NCI-H1694 treated with DMSO at 0.1 percent for 48 hours (cell line): ENCODE results near the gene DYNC1H1.

Experiments
- DNase-seq: peaks from one replicate; lab custom pipeline; 2025; lab: John Stamatoyannopoulos, UW

Gene DYNC1H1

GRCh38 chr14:101964297-101965180, at the start of gene DYNC1H1:
TSS of gene DYNC1H1 (plus strand) at chr14:101964573. CDS start at chr14:101964692, 119 bp downstream.
- peak; percentile 99 for DNase-seq

GRCh38 chr14:101915871-101916815, 48.2 kb upstream of the DYNC1H1 start:
- no peak for DNase-seq

DNA sequence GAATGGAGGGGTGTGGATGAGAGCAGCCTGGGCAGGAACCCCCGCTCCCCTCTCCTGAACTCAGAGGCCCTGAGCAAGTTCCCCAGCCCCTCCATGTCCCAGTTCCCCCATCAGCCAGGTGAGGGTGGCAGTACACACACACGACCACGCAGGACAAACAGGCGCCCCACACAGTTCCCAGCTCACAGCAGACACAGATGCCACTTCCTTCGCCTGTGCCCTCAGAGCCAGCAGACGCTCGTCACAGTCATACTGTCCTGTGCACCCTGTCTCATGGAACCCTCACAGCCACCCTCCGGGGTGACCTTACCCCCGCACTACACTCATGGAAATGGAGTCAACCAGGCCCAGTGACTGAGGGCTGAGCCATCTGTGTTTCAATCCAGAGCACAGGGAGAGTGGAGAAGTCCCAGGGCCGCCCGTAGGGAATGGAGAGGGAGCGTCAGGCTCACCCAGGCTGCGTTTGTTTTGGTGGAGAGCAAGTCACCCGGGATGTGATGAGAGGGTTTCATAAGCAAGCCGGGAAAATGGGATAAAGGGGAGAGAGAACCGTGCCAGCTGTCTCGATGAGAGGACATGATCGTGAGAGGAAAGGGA, 47.5 kb upstream of the DYNC1H1 start:
- DNase-seq = no peak

GRCh38 chr14:101917413-101918017, 46.9 kb upstream of the DYNC1H1 start:
- DNase-seq = no peak

GRCh38 chr14:101918065-101918989, 46.0 kb upstream of the DYNC1H1 start:
- DNase-seq = no peak

DNA sequence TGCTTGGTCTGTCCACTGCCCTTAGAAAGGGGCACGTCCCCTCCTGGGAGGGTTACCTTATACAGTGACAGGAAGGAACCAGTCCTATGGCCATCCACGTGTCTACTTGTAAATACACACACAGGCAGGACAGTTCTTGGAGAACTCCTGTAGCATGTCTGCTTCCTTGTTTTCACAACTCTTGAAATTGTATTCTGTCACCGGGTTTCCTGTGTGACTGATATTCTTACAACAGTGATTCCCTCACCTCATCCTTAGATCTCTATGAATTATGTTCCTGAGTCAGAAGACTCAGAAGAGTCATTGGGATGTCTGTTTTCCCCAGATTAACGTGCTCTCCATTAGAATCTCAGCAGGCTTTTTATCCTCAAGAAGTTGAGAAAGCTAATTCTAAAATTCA, 44.1 kb upstream of the DYNC1H1 start:
- no peak for DNase-seq

GRCh38 chr14:101922866-101923265, 41.5 kb upstream of the DYNC1H1 start:
- no peak for DNase-seq

GRCh38 chr14:101925152-101925551, 39.2 kb upstream of the DYNC1H1 start:
- no peak for DNase-seq

DNA sequence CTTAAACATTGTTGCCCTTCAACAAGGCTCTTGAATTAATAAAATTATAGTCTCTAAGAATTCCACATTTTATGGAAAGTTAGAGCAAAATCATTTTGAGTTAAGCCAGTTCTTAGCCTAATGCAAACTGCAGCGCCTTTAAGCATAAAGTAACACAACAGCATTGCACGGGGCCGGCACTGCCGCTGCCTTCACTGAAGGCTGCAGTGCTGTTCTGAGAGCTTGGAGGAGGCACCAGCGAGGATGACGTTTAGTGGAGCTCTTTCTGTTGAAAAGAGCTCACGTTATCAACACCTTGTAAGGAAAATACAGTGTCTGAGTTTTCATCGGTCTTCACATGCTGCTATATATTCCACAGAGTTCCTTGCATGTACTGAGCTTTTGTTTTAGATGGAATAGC, 38.3 kb upstream of the DYNC1H1 start:
- DNase-seq = no peak

- no peak for DNase-seq
Observed at GRCh38 chr14:101926620-101927019, 37.8 kb upstream of the DYNC1H1 start.

- DNase-seq = no peak
Observed at GRCh38 chr14:101927859-101928258, 36.5 kb upstream of the DYNC1H1 start.

GRCh38 chr14:101928415-101928841, 35.9 kb upstream of the DYNC1H1 start:
- no peak for DNase-seq

DNA sequence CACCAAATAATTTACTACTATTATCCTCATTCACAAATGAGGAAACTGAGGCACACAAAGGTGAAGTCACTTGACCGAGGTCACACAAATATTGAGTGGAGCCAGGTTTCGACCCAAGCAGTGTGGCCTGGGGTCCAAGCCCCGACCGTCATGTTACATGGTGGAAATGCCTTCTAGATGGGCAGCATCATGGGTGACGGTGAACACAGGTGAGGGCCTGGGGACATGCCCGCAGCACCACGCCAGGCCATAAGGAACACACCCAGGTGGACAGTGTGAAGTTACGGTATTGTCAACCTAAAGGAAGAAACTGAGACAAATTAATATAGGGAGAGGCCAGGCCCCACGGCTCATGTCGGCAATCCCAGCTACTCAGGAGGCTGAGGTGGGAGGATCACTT, 35.3 kb upstream of the DYNC1H1 start:
- DNase-seq = no peak

GRCh38 chr14:101929946-101930345, 34.4 kb upstream of the DYNC1H1 start:
- DNase-seq = no peak

DNA sequence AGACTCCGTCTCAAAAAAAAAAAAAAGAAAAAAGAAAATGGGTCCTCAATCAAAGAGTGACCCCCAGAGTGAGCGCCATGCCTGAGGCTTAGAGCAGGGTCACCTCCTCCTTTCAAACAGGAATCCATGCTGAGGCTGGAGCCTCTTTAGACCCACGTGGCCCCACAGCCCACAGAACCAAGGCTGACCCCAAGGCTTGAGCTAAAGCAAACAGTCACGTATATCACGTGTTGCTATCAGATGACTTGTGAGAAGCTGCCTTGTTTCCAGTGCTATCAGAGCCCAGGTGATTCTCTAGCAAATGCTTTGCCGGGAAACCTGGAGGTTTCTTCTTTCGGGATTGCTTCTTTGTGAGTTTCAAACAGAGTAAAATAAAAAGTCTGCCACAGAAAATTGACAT, 31.7 kb upstream of the DYNC1H1 start:
- no peak for DNase-seq

- no peak for DNase-seq
Observed at GRCh38 chr14:101933209-101933608, 31.2 kb upstream of the DYNC1H1 start.

DNA sequence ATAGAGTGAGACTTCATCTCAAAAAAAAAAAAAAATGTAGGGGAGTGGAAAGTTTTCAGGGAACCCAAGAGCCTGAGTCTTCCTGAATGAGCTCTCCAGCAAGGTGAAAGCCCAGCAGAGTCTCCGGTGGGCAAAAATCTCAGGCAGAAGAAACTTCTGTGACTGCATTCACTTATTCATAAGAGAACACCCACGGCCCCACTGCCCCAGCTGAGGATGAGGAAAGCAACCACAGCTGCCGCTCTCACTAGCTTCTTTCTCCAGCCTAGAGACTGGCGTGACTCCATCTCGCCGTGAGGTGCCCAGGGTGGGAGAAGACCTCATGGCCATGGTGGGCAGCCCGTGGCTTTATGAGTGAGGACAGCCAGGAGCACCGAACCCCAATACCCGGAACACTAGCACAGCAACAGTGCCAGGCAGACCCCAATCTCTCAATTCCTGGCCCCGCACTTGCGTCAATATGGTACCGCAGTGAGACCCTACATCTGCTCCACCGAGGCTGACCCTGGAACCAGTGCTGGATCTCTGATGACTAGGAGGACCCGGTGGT, 29.7 kb upstream of the DYNC1H1 start:
- DNase-seq = no peak

DNA sequence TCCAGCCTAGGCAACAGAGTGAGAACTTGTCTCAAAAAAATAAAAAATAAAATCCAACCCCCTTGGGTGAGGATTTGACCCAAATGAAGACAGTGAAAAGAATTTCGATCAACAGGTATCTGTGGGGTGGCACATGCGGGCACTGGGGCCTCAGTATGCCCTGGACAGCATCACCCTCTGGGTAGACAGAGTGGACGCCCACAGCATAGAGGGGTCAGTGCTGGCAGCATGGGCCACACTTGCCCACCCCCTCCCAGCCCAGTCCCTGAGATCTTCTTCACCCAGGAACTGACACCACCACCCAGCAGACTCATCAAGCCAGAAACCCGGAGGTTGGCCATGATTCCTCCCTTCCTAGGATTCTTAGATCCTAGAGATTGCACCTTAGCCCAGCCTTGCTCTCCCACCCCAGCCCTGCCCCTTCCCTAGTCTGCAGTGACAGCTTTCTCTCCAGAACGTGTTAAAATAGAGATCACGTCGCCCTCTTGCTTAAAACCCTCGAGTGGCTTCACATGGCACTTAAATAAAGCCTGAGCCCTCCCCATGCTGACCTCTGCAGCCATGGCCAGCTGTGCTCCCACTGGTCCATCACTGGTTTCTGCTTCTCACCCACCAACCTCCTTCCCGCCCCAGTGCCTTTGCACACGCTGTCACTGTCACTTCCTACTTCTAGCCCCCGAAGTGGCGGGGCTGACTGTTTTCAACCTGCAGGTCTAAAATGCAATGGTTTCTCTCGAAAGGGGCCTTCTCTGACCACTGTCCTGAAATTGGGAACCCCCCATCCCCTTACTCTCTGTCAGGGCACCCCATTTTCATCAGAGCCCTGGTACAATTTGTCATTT, 26.2 kb upstream of the DYNC1H1 start:
- no peak for DNase-seq

DNA sequence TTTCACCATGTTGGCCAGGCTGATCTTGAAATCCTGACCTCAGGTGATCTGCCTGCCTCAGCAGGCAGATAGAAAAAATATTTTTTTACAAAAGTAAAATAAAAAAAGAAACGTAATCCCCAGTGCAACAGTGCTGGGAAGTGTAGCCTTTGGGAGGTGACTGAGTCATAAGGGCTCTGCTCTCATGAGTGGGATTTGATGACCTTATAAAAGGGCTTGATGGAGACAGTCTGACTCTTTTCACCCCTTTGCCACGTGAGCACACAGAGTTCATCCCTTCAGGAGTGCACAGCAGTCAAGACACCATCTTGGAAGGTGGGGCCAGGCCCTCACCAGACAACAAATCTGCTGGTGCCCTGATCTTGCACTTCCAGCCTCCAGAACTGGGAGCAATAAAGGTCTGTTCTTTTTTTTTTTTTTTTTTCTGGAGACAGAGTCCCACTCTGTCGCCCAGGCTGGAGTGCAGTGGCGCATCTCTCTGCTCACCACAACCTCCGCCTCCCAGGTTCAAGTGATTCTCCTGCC, 24.7 kb upstream of the DYNC1H1 start:
- no peak for DNase-seq
